Nephron progenitor cell (in vitro differentiated cells): ENCODE data around the gene URM1.
"Not testable (repeated sequence)": the region's sequence is repeated elsewhere in the genome, so short reads cannot be mapped to it uniquely, and the experiment has no call there.

ENCODE experiments used
- DNase-seq: peaks from one replicate; pipeline ENCODE4 v3.0.0; 2021
- H3K27ac Mint-ChIP-seq: 2 replicates; pipeline ENCODE4 v1.8.0; 2021; ENCODE audit warnings: mild to moderate bottlenecking, moderate library complexity, mixed read lengths
- H3K27me3 Mint-ChIP-seq: 2 replicates; pipeline ENCODE4 v1.8.0; 2021; ENCODE audit warnings: mild to moderate bottlenecking, low read depth, mixed read lengths; ENCODE audit not compliant: poor library complexity
- H3K36me3 Mint-ChIP-seq: 2 replicates; pipeline ENCODE4 v1.8.0; 2021; ENCODE audit warnings: low read depth, mixed read lengths
- H3K4me1 Mint-ChIP-seq: 2 replicates; pipeline ENCODE4 v1.8.0; 2021; ENCODE audit warnings: mixed read lengths
- H3K4me3 Mint-ChIP-seq: 2 replicates; pipeline ENCODE4 v1.8.0; 2021; ENCODE audit warnings: mild to moderate bottlenecking, moderate library complexity, mixed read lengths
- H3K9me3 Mint-ChIP-seq: 2 replicates; pipeline ENCODE4 v1.8.0; 2021; ENCODE audit warnings: mild to moderate bottlenecking, moderate library complexity, mixed read lengths
- CTCF ChIP-seq: fragments of 200-600 bp; sonication (generic); IDR thresholded peaks from 2 replicates; pipeline ENCODE4 v1.5.0; 2021; ENCODE audit warnings: antibody characterized with exemption

The URM1 gene

GRCh38 chr9:128419061-128419925 is 48.1 kb downstream of the URM1 start:
- no peak for DNase-seq
- no peak for TF ChIP-seq CTCF
- peaks cover 5% of the 10 kb centered on the region for H3K27me3 Mint-ChIP-seq
- peaks cover 39% of the 10 kb centered on the region for H3K4me1 Mint-ChIP-seq
- H3K36me3 Mint-ChIP-seq = peaks cover under 1% of the 10 kb centered on the region
- H3K4me3 Mint-ChIP-seq = peak overlapping the region; percentile 79
- H3K27ac Mint-ChIP-seq = no peak overlapping the region
- no peaks in the 10 kb centered on the region for H3K9me3 Mint-ChIP-seq

- peaks cover 32% of the 10 kb centered on the region for H3K4me1 Mint-ChIP-seq
- DNase-seq = peak; percentile 83
- peak overlapping the region; percentile 79 for H3K4me3 Mint-ChIP-seq
- peaks cover 9% of the 10 kb centered on the region for H3K36me3 Mint-ChIP-seq
- TF ChIP-seq CTCF = peak; percentile 66
- peaks cover 5% of the 10 kb centered on the region for H3K27me3 Mint-ChIP-seq
- H3K27ac Mint-ChIP-seq = no peak overlapping the region
- H3K9me3 Mint-ChIP-seq = no peaks in the 10 kb centered on the region
These were observed 49.0 kb downstream of the URM1 start for GRCh38 chr9:128420060-128420650.

- Mint-ChIP-seq H3K27ac (no peak within 1 kb of the TSS), H3K4me1 (peaks cover 25% of the 10 kb centered on the region), H3K36me3 (peaks cover 9% of the 10 kb centered on the region), H3K9me3 (no peaks in the 10 kb centered on the region), H3K27me3 (peaks cover 5% of the 10 kb centered on the region), H3K4me3 (peak within 1 kb of the TSS; percentile 82)
- peak; percentile 81 for DNase-seq
- TF ChIP-seq CTCF = no peak
These were observed 49.7 kb downstream of the URM1 start, which contains the start of gene CERCAM for GRCh38 chr9:128420651-128421481. Gene CERCAM (plus strand): TSS chr9:128420857. CDS start chr9:128420878, 21 bp downstream.

GRCh38 chr9:128421482-128421996 is 50.4 kb downstream of the URM1 start:
- Mint-ChIP-seq H3K36me3 (peaks cover 12% of the 10 kb centered on the region), H3K9me3 (no peaks in the 10 kb centered on the region), H3K27me3 (peaks cover 5% of the 10 kb centered on the region), H3K27ac (no peak overlapping the region), H3K4me3 (peak overlapping the region; percentile 82), H3K4me1 (peaks cover 21% of the 10 kb centered on the region)
- no peak for TF ChIP-seq CTCF
- DNase-seq = no peak

- H3K9me3 Mint-ChIP-seq, H3K27me3 Mint-ChIP-seq, H3K27ac Mint-ChIP-seq, DNase-seq: not testable (repeated sequence)
- Mint-ChIP-seq H3K4me3 (peak overlapping the region; percentile 59), H3K36me3 (peaks cover 15% of the 10 kb centered on the region), H3K4me1 (peaks cover 17% of the 10 kb centered on the region)
These were observed 51.0 kb downstream of the URM1 start for GRCh38 chr9:128422022-128422782.
